NCI-H446 treated with DMSO at 0.1 percent for 48 hours (cell line): Measurements from ENCODE around the gene GBP2.
"Not testable (repeated sequence)": the region's sequence is repeated elsewhere in the genome, so short reads cannot be mapped to it uniquely, and the experiment has no call there.

Experiments used
- DNase-seq: peaks from one replicate; lab custom pipeline; 2025; lab: John Stamatoyannopoulos, UW

Gene GBP2

GRCh38 chr1:89126602-89127565 lies 970 bp upstream of the GBP2 start:
- not testable (repeated sequence) for DNase-seq

- no peak for DNase-seq
Observed at GRCh38 chr1:89125240-89125912, 538 bp downstream of the GBP2 start.

- no peak for DNase-seq
Observed at GRCh38 chr1:89121641-89122040, 4.3 kb downstream of the GBP2 start.

- DNase-seq, result no peak
Observed at GRCh38 chr1:89114662-89115061, 11.3 kb downstream of the GBP2 start.

- DNase-seq, result no peak
Observed at GRCh38 chr1:89112871-89113613, 12.9 kb downstream of the GBP2 start.

DNA sequence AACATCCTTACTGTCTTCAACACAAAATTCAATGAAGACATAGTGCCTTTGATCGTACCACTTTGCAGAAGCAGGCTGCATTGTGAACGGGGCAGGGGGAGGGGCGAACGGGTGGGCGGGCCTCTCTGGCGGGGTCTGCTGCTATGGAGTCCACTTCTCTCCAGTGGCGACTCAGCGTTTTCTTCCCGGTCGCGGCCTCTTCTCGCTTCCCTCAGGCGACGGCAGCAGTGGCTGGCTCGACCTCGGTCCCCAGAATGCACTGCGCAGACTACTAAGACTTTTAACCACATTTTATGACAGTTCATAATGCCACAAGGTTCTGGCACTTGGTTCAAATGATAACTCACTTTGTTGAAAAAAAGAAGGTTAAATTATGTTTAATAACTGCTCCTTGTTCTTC lies 21.2 kb downstream of the GBP2 start:
- DNase-seq, result no peak

DNA sequence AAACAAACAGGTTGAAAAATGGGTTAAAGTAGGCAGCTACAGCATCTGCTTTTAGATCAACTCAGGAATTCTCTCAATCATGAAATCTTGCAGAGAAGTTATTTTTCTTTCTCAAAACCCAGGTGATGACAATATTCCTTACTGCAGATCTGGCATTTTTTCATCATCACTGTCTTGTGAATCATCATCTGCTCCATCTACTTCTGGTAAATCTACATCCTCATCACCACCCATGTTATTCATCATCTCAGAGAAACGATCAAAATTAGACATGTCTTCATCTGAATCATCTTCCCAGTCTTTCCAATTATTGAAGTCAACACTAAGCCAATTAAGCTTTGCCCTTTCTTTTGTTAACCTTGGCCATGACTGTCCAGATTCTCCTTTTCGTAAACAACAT lies 21.8 kb downstream of the GBP2 start:
- DNase-seq, result no peak

DNA sequence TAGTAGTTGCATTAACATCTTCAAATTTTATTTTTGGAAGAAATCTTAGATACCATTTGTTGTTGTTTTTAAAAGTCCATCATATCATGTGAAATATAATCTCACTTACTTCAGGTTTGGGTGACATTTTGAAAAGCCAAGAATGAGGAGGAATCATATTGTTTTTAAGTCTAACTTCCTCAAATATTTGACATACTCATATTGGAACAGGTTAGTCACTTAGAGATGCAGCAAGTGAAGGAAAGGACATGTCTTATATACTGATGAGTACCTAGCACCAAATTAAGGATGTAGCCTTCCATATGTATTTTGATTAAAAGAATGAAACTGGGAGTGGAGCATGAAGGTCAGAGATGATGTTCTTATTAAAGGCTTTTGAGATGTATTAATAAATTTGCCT lies 23.9 kb downstream of the GBP2 start:
- no peak for DNase-seq

DNA sequence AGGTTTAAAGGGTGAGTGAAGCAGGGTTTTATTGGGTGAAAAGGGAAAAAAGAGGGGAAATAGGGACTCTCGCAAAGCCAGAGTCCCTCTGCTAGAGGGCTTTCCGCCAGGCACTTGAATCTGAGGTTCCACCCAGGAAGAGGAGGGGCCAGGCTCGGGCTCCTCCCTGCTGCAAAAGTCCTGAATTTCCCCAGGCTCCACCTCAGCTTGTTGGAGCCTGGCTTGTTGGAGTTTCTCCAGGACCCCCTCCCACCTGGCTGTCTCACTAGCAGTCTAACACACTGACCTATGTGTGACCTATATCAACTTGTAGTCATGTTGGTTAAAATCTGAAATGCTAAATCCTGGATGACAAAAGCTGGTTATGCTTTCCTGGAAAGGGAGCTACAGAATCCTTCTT lies 25.5 kb downstream of the GBP2 start:
- DNase-seq, result no peak

GRCh38 chr1:89098857-89099256 lies 27.1 kb downstream of the GBP2 start:
- DNase-seq, result no peak

DNA sequence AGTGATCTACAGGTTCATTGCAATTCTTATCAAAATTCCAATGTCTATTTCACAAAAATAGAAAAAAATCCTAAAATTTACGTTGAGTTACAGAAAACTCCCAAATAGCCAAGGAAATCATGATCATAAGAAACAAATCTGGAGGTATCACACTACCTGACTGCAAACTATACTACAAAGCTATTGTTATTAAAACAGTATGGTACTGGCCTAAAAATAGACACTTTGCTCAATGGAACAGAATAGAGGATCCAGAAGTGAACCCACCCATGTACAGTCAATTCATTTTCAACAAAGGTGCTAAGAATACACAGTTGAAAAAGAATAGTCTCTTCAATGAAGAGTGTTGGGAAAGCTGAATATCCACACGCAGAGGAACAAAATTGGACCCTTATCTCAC lies 30.2 kb downstream of the GBP2 start:
- DNase-seq, result no peak

DNA sequence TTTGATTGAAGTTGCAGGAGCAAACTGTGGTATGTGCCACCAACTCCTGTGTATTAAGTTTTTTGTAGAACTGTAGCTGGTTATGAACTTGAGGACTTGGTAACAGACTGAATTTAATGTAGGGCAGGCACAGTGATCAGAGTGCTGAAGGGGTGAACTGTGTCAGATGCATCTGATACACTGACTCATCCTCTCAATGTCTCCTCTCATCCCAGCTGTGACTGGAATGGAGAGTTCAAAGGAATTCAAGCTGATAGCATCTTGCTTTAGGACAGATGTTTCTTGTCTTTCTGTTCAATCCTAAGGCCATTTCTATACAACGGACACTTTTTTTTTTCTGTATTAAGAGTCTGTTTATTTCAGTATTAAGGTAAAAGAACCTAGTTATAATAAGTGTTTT lies 36.0 kb downstream of the GBP2 start:
- DNase-seq, result no peak

GRCh38 chr1:89088572-89088971 lies 37.3 kb downstream of the GBP2 start:
- no peak for DNase-seq

GRCh38 chr1:89087241-89087640 lies 38.7 kb downstream of the GBP2 start:
- DNase-seq, result no peak

DNA sequence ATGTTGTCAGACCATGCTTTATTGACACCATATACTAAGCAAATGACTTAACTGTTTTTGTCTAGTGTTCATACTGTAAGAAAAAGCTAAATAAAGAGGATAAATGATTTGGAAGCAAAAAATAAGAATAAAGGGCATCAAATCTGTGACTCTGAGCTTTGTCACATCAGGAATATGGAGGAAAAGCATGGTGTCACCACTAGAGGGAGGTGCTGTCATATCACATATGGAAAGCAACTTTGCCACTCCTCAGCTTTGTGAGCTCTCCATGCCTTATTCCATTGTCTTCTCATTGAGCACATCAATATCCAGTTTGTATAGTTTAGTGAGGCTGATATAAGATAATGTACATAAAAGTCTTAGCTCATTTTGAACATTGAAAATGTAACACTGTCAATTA lies 40.1 kb downstream of the GBP2 start:
- peak; percentile 40 for DNase-seq

GRCh38 chr1:89081005-89081404 lies 44.9 kb downstream of the GBP2 start:
- no peak for DNase-seq

- not testable (repeated sequence) for DNase-seq
Observed at GRCh38 chr1:89080068-89080467, 45.8 kb downstream of the GBP2 start.

GRCh38 chr1:89072466-89073065 lies 53.3 kb downstream of the GBP2 start:
- DNase-seq, result not testable (repeated sequence)

DNA sequence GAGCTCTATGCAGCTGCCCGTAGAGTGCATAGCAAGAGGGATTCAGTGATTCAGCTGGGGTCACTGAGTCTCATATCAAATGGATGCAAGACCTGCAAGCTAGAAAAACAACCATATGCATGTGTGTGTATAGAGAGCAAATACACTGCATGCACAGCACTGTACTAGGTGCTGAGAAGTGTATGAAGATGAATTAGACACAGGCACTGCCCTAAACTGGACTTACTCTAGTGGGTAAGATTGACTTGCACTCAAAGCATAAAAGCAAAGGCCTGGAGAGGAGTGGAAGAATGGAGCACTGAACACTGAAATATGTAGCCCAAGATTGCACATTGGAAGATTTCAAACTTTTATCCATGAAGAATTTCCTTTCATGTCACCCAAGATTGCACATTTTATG lies 55.4 kb downstream of the GBP2 start:
- no peak for DNase-seq

GRCh38 chr1:89069951-89070350 lies 56.0 kb downstream of the GBP2 start:
- no peak for DNase-seq

DNA sequence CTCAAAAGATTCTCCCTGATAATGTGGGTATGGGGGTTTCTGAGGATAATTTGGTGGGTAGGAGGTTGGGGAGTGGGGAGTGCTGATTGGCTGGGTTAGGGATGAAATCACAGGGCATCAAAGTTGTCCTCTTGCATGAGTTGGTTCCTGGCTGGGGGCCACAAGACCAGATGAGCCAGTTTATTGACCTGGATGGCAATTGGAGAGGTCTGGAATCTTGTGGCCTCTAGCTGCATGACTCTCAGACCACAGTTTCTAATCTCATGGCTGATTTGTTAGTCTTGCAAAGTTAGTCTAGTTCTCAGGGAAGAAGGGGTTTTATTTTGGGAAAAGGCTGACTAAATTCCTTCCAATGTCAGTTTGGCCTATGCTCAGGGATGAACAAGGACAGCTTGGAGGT lies 57.6 kb downstream of the GBP2 start:
- DNase-seq, result no peak
